EH (cell line): ENCODE data around the gene UCKL1.
"Not testable (repeated sequence)": the region's sequence is repeated elsewhere in the genome, so short reads cannot be mapped to it uniquely, and the experiment has no call there.

Experiments
- DNase-seq: peaks from one replicate; pipeline ENCODE4 v3.0.0-alpha.2; 2015; ENCODE audit warnings: low read depth

Gene UCKL1

GRCh38 chr20:63919130-63919529, 37.1 kb downstream of the UCKL1 start:
- no peak for DNase-seq

GRCh38 chr20:63917811-63918210, 38.4 kb downstream of the UCKL1 start:
- DNase-seq: no peak

GRCh38 chr20:63916371-63916939, 39.8 kb downstream of the UCKL1 start:
- not testable (repeated sequence) for DNase-seq

DNA sequence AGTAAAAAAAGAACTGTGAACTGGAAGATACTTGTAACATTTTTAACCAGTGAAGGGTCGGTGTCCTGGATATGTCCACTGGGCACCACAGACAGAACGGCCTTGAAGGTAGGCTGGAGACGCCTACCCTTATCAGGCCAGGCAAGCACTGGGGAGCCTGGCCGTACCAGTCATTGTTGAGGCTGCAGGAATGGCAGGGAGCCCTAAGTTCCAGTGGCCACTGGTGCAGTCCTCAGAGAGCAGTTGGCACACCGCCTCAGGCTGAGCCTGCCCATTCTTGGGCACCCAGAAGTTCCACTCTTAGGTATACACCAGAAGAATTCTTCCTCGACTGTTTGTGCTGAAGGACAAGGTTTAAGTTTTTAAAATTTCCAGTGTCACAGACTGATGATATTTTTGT, 40.7 kb downstream of the UCKL1 start:
- no peak for DNase-seq

DNA sequence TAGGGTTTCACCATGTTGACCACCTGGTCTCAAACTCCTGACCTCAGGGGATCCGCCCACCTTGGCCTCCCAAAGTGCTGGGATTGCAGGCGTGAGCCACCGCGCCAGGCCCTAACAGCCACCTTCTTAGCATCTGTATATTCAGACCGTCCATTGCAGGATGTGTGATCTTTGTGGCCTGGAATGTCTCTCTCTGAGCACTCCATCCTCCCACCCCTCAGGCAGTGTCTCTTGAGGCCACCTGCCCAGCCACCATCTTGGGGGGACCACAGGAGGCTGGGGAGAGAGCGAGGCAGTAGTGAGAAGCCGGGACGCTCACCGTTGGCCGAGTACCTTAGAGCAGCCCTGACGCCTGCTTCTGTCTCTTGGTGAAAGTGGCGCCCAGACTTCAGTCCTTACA, 42.4 kb downstream of the UCKL1 start:
- DNase-seq: no peak

GRCh38 chr20:63911176-63911575, 45.0 kb downstream of the UCKL1 start:
- no peak for DNase-seq

DNA sequence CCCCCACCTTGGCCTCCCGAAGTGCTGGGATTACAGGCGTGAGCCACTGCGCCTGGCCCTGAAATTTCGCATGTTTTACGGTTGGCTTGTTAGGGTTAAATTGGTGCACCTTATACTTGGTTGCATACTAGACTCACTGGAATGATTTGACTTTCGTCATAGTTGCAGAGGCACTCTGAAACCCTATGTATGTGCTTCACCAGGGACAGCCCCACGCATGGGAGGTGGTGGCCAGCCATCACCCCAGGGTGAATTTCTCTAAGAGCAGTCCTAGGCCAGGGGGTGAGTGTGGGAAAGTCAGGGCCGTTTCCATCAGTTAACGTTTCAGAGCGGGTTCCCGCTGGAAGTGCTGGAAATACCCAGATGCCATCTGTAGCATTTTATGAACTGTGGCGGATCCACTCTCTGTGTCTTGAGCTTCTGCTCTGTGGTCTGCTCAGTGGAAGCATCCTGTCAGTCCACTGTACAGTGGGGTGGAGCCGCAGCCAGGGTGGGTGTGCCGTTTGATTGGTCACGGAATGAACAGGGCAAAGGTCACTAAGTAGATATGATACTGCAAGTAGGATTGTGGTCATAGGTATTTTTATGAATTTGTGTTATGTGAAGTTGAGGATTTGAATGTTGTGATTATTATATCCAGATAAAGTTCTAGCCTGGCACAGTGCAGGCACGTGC, 48.1 kb downstream of the UCKL1 start:
- DNase-seq: no peak

- no peak for DNase-seq
These were observed 52.2 kb downstream of the UCKL1 start for GRCh38 chr20:63903796-63904561.

DNA sequence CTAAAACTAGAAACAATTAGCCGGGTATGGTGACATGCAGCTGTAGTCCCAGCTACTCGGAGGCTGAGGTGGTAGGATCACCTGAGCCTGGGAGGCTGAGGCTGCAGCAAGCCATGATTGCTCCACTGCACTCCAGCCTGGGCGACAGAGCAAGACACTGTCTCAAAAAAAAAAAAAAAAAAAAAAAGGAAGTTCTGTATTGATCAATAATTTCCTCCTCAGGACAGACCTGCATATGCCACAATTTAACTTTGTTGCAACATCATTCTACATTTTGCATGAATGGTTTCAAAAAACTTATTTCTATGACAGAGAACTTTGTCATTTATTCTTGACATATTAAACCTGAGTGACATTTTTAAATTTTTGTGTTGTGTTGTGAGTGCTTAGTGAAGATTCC, 55.8 kb downstream of the UCKL1 start:
- DNase-seq: no peak

- no peak for DNase-seq
These were observed 57.2 kb downstream of the UCKL1 start for GRCh38 chr20:63898882-63899558.

DNA sequence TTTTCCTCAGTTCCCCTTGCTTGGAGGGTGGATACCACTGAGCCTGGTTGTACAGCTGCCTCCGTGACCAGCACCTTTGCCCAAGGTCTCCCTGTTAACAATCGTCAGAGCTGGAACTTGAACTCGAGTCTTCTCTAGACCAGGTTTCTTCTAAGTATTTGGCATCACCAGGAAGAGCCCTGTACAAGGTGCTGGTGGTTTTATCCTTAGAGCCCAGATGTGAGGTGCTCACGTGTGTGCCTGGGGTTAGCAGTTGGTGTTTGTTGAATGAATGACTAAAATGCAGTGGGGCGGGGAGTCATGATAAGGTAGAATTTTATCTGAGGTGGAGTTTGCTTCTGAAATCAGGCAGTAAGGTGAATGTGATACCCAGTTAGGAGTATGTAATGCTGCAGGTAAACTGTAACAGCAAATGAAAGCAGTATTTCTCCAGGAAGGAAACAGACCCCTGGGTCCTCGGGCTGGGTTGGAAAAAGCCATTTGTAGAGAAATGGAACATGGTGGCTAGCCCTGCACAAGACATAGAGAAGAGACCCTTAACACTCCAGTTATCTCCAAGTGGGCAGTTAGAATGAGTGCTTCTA, 58.1 kb downstream of the UCKL1 start:
- DNase-seq: no peak

GRCh38 chr20:63896264-63897105, 59.7 kb downstream of the UCKL1 start:
- peak; percentile 36 for DNase-seq

DNA sequence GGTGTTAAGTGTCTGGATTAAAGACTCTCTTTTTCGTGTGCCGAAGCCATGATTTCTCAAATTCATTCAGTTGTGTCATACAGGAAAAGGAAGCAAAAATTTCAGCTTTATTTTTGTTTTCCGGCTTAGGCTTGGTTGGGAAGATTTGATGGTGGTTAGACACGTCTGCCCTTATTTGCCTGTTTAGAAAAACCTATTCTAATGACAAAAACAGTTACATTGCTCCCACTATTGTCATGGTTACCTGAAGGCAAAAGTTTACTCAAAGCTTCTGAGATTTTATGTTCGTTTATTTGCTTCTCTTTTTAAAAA, 60.3 kb downstream of the UCKL1 start:
- DNase-seq: peak; percentile 27

DNA sequence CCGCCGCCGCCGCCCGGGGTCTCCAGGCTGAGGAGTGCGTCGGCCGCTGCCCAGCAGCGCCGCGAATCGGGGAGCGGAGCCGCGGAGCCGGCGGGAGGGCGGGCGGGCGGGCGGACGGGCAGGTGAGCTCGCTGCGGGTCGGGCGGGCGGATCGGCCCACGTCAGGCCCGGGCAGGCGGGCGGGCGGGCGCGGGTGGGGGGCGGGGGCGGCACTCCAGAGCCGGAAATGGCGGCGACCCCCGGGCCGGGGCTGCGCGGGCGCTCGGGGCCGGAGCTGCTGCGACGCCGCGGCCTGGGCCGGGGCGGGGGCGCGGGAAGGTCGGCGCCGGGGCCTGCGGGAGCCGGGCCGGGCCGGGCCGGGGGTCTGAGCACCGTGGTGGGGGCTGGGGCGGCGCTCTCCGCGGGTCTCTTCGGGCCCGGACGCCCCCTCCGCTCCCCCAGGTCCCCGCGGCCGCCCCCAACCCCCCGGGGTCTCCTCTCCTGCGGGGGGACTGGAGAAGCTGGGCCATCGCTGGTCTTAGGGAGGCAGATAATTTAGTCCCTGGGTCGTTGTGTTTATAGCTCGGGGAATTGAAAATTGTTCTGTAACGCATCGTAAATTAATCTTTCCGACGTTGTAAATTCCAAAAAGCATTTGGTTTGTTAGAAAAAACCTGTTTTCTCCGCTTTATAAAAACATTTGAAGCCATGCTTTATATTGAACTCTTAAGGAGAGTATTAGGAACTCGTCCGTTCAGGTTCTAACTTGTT, 60.8 kb downstream of the UCKL1 start:
- DNase-seq: no peak

DNA sequence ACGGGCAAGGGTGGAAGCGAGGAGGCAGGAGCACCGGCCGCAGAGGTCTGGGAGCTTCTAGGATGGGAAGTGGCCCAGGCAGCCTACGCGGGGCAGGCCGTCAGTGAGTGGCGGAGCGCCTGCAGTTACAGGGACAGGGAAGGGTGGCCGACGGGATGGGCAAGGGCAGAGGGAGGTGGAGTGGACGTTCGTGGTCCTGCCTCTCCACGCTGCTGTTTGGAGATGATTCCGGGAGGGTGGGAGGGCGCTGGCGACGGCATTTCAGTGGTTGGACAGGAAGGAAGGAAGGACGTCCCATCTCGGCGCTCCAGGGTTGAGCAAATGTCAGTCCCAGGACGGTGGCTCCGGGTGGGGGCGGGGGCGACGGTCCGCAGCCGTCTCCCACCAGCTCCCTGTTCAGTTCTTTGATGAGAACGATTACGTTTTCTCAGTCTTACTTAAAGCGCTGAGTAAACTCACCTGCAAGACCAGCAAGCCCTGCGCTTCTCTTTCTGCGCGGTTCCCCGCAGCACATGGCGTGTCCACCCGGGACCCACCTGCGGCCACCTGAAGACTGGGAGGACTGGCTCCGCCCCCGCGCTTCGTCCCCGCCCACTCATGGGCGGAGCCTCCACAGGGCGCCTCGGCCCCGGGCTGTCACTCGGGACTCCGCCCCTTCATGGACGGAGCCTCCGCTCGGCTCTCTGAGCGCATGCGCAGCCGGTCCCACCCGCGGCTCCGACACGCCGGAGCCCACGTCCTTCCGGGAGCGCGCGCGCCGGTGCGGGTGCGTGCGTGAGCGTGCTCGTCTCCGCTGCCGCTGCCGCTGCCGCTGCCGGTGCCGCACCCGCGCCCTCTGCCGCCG, 61.6 kb downstream of the UCKL1 start, which contains the start of gene DNAJC5:
DNAJC5 (plus strand) TSS at position 769 of the 844 bp plus-strand sequence. CDS start 33,220 bp downstream, outside the sequence.
- DNase-seq: peak; percentile 93

DNA sequence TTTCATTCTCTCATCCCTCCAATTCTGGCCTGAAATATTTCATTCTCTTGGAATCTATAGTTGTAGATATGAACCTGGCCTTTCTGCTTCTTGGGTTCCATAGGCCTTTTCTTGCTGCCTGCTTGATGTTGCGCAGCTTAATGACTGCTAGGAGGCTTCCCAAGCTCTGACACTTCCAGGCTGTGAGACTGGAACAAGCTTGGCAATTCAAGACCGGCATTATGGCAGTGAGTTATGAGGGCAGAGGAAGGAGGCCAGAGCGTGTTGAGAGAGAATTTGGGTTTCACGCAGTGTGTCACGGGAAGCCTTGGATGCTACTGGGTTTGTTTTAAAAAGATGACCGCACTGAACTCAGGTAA, 62.2 kb downstream of the UCKL1 start:
- DNase-seq: no peak

GRCh38 chr20:63892402-63892801, 63.8 kb downstream of the UCKL1 start:
- DNase-seq: no peak

GRCh38 chr20:63891061-63892002, 64.9 kb downstream of the UCKL1 start:
- DNase-seq: no peak

GRCh38 chr20:63890616-63891015, 65.6 kb downstream of the UCKL1 start:
- no peak for DNase-seq
